Pons (tissue), 1 donor: ENCODE measurements around the gene BCLAF1.

ENCODE experiments used
- DNase-seq: peaks from one replicate; pipeline ENCODE4 v3.0.0-alpha.2; 2016; ENCODE audit warnings: low spot score

BCLAF1 gene, protein sequence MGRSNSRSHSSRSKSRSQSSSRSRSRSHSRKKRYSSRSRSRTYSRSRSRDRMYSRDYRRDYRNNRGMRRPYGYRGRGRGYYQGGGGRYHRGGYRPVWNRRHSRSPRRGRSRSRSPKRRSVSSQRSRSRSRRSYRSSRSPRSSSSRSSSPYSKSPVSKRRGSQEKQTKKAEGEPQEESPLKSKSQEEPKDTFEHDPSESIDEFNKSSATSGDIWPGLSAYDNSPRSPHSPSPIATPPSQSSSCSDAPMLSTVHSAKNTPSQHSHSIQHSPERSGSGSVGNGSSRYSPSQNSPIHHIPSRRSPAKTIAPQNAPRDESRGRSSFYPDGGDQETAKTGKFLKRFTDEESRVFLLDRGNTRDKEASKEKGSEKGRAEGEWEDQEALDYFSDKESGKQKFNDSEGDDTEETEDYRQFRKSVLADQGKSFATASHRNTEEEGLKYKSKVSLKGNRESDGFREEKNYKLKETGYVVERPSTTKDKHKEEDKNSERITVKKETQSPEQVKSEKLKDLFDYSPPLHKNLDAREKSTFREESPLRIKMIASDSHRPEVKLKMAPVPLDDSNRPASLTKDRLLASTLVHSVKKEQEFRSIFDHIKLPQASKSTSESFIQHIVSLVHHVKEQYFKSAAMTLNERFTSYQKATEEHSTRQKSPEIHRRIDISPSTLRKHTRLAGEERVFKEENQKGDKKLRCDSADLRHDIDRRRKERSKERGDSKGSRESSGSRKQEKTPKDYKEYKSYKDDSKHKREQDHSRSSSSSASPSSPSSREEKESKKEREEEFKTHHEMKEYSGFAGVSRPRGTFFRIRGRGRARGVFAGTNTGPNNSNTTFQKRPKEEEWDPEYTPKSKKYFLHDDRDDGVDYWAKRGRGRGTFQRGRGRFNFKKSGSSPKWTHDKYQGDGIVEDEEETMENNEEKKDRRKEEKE

DNA sequence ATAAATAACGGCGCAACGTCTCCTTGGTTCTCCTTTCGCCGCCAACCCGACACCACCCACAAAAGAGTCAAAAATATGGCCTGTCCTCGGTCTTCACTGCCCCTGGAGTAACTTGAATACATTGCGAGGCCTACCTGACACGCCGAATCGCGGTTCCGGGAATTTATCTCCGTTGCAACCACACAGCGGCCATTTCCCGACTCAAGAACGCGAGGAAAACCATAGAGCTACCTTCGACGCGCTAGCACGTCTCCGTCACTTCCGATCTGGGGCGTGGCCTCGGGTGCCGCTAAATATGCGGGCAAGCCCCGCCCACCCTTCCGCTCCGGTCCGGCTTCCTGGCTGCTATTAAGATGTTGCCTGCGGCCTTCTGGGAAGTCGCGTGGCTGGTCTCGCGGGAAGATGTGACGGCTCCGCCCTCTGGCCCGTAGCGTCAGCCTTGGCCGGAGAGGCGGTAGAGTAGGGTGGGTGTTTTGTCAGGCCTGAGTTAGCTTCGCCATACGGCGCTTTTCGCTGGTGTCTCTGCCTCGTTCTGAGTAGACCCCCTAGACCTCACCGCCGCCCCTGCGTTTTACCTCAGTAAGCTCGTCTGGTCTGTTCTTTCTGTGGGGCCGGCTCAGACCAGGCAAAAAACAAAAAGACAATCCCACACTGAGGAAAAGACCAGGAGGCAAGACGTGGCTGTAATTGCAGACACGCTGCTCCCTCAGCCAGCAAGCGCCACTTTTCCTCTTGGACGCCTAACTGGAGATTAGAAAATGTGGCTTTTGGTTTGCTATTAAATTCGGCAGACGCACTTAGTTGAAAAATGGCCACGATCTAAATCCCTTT lies at the start of gene BCLAF1:
Gene BCLAF1 (minus strand): TSS at position 268 of the 831 bp plus-strand sequence. CDS start 9,980 bp downstream, outside the sequence.
- peak; percentile 99 for DNase-seq

DNA sequence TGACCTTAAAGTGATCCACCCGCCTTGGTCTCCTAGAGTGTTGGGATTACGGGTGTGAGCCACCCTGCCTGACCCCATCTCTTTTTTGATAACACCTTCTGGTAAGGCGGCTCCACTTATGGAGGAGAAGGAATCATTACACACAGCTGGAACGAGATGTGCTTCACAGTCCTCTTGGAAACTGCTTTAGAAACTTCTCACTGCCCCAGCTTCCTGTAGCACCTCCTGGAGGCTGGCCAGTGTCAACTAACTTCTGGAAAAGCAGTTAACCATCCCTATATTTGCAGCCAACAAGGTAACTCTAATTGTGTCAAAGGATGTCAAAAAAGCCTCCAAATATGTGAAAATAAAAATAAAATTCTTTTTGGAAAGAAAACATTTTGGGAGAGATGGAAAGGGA lies 48.8 kb upstream of the BCLAF1 start:
- DNase-seq: no peak

DNA sequence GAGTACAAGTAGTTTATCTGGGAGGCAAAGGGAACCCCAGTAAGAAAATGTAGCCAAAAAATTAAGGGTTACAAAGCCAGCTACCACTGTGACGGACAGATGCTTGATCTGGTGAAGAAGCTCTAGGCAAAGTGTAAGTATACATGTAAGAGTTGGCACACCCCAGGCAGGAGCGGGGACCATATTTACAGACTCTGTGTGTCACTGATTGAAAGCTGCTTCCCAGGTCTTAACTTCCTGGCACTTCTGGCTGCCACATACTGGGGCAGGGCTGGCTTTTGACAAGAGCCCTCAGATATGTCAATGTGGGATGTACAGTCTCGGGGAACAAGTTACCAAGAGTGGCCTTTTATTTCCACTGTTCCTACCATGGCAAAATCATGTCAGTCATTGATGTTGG lies 48.0 kb upstream of the BCLAF1 start:
- DNase-seq: no peak

DNA sequence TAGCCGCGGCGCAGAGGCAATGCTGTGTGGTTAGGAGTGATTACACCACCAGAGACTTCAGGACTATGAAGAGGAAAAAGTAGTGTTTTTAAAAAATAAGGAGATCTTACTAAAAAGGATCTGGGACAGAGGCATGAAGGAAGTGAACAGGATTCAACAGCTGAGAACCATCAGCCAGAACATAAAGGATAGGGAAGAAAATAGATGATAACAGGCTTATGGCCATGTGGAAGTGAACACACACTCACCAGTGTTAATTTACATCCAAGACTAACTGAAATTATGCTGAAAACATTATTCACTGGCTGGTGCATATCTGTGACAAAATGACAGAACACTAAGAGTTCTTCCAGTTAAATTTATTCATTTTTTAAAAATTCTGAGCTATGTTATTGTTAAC lies 47.5 kb upstream of the BCLAF1 start:
- no peak for DNase-seq

DNA sequence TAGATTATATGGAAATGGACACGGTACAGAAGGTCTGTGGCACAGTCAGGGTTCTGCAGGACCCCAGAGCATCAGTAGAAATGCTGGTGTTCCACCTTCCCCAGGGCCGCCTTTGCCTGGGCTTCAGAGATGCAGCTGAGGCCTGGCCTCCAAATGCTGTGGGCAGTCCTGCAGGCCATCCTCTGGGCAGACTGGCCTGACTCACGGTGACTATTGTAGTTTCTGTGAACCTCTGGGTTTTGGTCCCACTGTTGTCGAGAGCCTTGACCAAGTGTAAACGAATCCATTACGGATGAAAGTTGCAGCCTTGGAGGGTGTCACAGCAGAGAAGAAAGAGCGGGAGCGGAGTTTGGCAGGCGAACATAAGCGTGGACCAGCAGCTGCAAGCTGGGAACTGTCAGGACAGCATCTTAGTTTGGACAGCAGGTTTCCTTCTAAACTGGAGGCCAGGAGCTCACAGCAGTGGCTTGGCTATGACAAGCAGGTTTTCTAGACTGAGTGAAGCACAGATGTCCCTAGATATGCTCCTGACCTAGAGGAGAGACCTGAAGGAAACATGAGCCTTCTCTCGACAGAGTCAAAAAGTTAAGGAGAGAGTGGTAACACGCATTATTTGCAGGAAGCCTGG lies 46.2 kb upstream of the BCLAF1 start:
- DNase-seq: peak; percentile 43

DNA sequence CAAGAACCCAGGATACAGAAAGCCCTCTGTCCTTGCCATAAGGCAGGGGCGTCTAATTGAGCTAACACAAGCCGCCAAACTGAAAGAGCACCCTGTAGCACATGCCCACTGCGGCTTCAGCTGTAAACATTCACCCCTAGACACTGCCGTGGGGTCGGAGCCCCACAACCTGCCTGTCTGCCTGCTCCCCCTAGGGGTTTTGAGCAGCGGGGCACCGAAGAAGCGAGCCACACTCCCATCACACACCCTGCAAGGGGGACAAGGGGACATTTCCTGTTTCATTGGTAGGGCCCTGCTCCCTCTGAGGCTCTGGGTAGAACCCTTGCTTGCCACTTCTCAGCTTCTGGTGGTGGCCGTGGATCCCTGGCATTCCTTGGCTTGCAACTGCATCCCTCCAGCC lies 45.2 kb upstream of the BCLAF1 start:
- DNase-seq: no peak

DNA sequence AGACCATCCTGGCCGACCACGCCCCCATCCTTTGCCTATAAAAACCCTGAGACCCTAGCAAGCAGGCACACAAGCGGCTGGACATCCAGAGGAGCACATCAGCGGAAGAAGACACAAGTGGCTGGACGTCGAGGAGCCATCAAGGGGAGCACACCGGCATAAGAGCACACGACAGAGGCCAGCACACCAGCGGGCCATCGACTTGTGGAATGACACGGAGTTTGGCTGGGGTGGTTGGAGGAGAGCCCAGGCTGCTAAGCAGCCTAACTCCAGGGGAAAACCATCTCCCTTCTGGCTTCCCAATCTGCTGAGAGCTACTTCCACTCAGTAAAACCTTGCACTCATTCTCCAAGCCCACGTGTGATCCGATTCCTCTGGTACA lies 44.8 kb upstream of the BCLAF1 start:
- peak; percentile 27 for DNase-seq

DNA sequence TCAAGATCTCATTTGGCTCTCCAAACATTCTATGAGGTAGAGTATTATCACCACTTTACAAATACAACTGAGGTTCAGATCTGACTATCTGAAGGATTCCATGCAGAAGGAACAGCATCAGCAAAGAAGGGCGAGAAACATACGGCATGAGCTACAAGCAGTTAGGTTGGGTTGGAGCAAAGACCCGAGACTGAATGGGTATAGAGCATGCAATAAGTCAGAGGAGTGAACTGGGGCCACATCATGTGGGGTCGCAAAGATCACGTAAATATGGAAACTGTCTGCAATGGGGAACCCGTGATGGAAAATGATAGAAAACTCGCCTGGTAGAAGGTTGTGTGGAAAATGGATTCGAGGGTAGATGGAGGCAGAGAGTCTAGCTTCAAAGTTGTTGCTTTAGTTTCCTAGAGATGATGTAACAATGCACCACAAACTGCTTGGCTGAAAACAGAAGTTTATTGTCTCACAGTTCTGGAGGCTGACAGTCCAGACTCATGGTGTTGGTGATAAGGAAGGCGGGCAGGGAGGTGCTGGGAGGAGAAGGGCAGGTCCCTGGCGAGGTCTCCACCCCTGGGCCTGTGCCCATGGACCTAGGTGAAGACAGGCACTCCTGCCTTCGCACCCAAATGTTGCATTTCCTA lies 44.3 kb upstream of the BCLAF1 start:
- peak; percentile 69 for DNase-seq

DNA sequence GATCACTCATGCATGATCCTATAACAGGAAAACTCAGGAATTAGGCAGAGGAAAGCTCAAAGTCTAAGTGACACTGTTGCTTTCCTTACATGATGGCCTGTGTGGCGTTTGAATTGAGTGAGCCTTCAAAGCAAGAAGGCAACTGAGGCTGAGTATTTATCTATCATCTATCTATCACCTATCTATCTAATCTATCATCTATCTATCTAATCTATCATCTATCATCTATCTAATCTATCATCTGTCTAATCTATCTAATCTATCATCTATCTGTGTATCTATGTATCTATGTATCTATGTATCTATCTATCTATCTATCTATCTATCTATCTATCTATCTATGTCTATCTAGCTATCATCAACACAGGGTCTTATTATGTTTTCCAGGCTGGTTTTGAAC lies 41.8 kb upstream of the BCLAF1 start:
- DNase-seq: no peak

DNA sequence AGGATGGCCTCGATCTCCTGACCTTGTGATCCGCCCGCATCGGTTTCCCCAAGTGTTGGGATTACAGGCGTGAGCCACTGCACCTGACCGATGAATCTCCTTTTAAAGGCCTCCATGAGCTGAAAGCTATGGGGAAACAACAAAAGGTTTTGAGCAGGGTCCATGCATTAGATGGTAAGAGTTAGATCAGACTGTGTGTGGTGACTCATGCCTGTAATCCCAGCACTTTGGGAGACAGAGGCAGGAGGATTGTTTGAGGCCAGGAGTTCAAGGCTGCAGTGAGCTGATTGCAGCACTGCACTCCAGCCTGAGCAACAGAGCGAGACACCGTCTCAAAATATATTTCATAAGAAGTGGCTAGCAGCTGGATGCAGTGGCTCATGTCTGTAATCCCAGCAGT lies 41.0 kb upstream of the BCLAF1 start:
- no peak for DNase-seq

DNA sequence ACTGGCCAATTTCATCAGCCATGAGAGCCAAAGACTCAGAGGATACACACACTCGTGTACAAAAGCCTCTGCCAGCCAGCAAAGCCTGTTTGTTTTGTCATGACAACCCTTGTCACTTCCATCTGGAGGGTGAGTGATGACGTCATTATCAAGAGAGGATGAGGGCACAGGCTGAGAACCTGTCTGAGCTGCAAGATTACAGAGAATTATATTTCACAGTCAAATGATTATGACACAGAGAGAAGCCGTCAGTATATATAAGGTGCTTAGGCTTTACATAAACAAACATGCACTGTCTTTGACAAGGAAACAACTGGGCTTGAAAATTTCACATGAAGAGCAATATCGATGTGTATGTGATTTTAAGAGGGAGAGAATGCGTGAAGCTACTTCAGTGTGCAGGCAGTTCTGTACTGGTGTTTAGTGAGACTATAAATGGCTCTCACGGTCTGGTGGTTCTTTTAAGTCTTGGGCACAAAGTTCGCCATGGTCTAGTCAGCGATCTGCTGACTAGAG lies 36.5 kb upstream of the BCLAF1 start:
- no peak for DNase-seq

DNA sequence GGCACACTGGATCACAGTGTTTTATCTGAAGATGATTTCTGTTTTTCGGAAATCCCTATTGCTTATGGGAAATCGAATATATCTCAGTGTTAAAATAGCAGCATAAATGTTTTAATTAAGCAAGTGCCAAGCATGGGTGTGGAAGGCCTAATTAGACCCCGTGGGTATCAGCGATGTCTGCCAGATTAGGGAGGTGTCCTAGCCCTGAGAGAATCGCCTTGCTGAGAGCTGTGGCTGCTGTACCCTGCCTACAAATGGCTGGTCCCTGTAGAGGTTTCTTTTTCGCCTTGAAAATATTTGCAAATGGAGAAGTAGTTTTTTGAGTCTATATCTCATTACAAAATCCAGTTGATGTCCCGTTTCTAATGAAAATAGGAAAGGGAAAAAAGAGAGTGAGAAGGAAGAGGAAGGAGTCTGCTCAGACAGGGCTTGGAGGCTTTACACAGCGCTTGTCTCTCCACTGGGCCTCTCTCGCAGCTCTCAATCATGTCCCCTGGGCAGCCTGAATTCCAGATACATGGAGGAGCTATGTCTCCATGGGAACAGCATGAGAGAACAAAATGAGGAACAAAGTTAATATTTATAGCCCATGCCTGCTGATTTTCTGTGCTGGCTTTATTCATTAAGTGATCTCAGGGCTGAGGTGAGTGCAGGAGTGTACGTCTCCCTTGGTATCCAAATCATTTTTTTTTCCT lies 35.2 kb upstream of the BCLAF1 start:
- DNase-seq: no peak

DNA sequence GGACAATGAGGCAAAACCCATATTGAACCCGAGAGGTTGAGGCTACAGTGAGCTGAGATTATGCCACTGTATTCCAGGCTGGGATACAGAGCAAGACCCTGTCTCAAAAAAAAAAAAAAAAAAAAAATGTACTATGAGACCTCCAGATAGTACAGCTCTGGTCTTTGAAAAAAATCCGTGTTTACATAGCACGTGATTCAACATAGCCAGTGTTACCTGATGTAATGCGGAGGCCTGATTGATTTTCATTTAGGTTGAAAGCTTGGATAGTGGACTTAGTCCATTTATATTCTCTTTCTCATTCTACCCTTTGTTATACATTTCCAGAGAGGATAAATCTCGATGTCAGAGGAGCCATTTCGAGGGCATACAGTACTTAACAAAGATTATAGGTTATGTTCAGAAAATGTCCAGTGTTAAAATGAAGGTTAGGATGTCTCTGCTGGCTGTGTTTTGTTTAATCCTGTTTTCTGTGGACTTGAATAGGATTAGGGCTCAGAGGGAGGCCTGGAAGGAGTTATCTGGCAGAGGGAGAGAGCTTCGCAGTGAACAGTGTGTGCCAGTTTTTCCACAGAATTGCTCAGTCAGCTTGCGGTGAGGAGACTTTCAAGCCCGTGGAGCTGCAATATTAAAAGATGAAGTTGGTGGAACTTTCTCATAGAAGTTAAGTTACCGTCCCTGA lies 33.9 kb upstream of the BCLAF1 start:
- no peak for DNase-seq

DNA sequence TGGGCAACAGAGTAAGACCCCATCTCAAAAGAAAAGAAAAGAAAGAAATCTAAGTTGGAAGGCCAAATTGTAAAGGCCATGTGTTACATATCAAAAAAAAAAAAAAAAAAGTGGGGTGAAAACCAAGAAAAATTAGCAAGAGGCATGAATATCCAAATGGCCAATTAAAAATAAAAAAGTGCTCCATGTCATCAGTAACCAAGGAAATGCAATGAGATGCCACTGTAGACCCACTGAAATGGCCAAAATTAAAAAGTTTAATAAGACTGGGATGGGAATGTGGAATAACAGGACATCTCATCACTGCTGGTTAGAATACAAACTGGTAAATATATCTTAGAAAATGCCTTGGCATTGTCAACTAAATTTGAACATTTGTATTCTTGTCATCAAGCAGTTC lies 30.1 kb upstream of the BCLAF1 start:
- DNase-seq: no peak

DNA sequence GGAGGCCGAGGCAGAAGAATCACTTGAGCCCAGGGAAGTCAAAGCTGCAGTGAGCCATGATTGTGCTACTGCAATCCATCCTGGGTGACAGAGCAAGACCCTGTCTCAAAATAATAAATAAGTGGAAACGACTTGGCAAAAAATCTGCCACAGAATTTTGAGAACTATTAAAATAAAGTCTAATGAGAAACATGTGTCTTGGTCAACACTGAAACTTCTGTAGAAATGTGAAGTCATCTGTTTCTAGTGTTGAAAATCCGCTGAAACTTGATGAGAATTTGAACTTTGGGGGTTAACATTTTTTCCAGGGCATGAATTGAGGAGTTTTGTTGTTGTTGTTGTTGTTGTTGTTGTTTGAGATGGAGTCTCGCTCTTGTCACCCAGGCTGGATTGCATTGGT lies 29.0 kb upstream of the BCLAF1 start:
- DNase-seq: no peak

DNA sequence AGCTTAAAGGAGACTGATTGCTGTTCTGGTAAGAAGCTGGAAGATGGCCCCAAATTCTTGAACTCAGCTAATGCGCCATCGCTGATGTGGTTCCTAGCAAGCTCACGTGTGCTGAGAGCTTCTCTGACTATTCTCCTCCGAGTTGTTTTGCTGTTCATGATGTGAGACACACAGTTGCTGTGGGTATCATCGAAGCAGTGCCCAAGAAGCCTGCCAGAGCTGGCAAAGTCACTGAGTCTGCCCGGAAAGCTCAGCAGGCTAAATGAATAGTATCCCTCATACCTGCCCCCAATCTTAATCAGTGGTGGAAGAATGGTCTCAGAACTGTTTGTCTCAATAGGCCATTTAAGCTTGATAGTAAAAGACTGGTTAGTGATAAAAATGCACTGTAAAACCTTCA lies 28.3 kb upstream of the BCLAF1 start:
- DNase-seq: peak; percentile 36

DNA sequence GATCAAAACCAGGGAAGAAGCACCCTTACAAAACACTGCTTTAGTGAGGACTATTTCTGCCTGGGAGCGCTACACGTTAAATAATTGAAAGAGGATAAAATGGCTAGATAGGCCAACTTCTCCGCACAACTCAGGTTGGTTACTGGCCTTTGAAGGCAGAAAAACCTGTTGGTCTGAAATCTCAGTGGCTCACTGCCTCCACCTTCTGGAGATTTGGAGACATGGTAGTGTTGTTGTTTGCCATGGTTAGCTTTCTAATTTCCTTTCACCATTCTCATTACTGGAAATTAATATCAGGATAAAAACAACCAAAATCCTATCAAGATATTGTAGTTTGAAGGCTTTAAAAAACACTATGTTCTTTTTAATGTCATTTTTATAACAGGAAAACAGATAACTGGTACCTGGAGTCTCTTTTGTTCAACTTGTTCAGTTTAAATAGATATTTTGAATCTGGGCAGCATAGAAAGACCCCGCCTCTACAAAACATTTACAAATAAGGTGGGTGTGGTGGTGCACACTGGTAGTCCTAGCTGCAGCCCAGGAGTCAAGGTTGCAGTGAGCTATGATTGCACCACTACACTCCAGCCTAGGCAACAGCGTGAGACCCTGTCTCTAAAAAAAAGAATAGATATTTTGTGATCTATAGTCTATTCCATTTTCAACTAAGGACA lies 27.5 kb upstream of the BCLAF1 start:
- peak; percentile 85 for DNase-seq

DNA sequence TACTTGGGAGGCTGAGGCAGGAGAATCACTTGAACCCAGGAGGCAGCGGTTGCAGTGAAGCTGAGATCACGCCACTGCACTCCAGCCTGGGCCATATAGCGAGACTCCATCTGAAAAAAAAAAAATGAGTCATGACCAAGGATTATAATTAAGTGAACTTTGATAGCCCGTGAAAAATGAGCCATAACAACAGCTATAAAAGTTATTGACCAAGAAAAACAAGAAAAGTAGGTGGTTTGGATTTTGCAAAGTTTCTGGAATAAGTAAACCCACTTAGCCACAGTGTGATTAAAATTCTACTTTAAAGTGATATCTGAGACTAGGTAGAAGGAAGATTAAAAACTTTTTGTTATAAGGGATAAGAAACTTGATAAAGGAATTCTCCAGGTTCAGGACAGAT lies 25.9 kb upstream of the BCLAF1 start:
- no peak for DNase-seq

DNA sequence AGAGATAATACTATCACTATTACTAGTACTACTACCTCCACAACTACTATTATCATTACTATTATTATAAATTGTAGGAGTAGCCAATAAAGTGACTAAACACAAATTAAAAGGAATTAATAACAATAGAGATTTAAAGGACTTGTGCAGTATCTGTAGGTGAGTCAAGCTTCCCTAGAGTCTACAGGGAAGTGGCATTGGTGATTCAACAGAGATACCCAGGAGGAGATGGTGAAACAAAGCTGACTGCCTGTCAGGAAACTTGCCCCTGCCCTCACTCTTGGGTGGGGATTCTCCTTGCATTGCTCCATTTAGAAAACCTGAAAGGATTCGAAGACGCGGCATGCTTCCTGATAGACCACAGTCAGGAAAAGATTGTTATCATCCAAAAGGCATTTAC lies 23.3 kb upstream of the BCLAF1 start:
- no peak for DNase-seq
